SK-MEL-5 (cell line): Measurements from ENCODE around the gene TCEAL5. TPM values are rescaled to one million over a fixed set of nuclear protein-coding genes. Genes with fewer than 3 reads are reported as not detected.
A peak's percentile ranks its signal among the peaks of the same experiment; 100 is the strongest.
"Not testable (repeated sequence)": the region's sequence is repeated elsewhere in the genome, so short reads cannot be mapped to it uniquely, and the experiment has no call there.

Experiments
- DNase-seq: peaks from one replicate; pipeline ENCODE4 v3.0.0-alpha.2; 2016; ENCODE audit warnings: low read depth, low spot score
- in situ Hi-C: cut with HindIII; loops from 2 replicates; pipeline ENCODE4 v1.10.0; 2016; ENCODE audit warnings: low sequenced_read_pairs, high pct_unique_total_duplicates, low pct_unique_long_range_greater_than_20kb
- total RNA-seq: library from RNA; depleted of rRNA; stranded (reverse); fragments of >200 nt; shearing (Covaris generic); gene quantifications from 2 replicates; pipeline ENCODE4 v1.2.3, GENCODE V29; 2014; rRNA removed

TCEAL5 gene
- total RNA-seq, 1 experiment from 2014 or later: not detected

DNA sequence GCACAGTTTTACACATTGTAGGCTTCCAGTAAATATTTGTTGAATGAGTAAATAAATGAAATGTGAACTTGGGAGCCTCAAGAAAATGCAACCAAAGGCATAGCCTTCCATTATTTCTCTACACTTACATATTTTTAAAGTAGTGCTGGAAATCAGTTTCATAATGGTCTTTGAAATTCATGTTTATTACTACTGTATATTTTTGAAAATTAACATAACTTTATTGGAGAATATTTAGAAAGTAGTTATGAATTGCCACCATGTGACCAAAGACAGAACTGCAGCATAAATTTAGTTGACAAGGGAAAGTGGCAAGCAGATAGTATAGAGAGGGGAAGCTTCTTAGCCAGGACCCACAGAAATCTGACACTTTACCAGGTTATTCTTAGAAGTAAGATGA lies 28.0 kb downstream of the TCEAL5 start:
- in situ Hi-C loops: no loop called here
- peak; percentile 48 for DNase-seq

DNA sequence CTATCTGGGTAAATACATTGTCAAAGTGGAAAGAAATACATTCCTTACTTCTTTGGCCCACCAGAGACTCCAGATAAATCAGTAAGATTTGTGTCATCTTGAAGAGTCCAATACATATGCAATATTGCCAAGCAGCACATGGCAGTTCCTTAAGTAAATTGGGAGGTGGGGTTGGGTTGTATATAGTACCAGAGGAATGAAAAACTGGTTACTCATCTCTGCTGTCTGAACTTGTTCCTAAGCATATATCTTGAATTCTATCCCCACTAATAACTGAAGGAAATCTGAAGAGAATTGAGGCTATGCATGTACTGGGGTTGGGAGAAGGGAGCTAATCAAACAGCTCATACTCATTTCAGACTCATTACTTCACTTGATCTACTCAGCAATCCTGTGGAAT lies 36.4 kb downstream of the TCEAL5 start:
- DNase-seq: no peak
- in situ Hi-C loops: no loop called here

DNA sequence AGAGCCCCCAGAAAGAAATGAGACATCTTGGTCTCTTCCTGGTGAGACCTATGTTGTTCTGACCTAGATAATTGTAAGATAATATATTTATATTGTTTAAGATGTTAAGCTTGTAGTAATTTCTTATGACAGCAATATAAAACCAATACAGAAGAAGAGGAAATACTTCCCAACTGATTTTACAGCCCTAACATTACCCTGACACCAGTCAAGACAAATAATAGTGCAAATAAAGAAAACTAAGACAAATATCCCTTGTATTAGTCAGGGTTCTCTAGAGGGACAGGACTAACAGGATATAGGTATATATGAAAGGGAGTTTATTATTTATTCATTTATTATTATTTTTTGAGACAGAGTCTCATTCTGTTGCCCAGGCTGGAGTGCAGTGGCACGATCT lies 40.3 kb downstream of the TCEAL5 start:
- in situ Hi-C loops: no loop called here
- DNase-seq: no peak

DNA sequence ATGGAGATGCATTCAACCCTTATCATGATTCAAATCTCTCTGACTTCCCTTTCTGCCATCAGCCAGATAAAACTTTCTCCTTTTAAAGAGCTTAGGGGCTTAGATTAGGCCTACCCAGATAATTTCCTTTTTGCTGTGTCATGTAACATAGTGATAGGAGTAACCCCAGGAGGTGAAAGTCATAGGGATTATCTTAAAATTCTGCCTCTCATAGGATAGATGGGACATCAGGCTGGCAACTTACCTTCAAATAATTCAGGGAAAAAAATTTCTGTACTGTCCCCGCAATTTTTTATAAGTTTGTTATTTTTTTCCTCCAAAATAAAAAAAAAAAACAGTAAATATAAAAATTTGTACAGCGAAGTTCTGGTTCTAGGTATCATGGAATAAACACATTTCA lies 40.9 kb downstream of the TCEAL5 start:
- DNase-seq, in situ Hi-C loops: not testable (repeated sequence)

DNA sequence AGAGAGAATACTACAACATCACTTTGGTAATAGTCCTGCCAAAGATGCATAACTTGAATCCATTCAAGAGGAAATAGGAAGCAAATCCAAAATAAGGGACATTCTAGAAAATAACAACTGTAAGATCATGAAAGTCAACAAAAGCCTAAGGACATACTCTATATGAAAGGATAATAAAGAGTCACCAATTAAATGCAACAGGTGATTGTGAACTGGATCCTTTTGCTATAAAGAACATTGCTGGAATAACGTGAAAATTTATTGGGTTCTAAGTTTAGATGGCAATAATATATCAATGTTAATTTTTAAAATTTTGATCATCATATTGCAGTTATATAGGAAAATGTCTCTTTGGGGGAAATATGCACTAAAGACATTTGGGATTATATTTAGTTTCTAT lies 41.7 kb downstream of the TCEAL5 start:
- in situ Hi-C loops: no loop called here
- DNase-seq: no peak

DNA sequence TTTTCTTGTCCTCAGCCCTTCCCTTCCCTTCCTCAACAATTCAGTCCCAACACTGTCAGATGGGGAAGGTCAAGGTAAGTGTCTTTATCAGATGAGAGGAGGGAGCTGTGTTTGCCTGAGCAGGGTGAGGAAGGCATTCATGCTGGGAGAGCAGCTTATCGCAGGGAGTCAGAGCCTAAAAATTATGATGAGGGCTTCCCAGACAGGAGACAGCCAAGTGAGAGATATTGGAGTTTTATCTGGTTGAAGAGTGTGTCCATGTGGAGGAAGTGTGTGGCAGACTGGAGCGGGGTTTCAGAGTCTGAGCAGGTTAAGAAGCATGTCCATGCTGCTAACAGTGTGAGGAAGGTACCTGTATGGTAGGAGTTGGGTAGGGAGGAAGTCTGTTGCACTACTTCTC lies 43.3 kb downstream of the TCEAL5 start:
- no peak for DNase-seq
- in situ Hi-C loops: no loop called here

DNA sequence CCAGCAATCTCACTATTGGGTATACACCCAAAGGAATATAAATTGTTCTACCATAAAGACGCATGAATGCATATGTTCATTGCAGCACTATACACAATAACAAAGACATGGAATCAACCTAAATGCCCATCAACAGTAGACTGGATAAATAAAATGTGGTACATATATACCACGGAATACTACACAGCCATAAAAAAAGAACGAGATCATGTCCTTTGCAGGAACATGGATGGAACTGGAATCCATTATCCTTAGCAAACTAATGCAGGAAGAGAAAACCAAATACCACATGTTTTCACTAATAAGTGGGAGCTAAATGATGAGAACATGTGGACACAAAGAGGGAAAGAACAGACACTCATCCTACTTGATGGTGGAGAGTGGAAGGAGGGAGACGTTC lies 50.6 kb downstream of the TCEAL5 start:
- DNase-seq, in situ Hi-C loops: not testable (repeated sequence)

Other genes with a start within 250 kb of the TCEAL5 start
- 5.4 and 7.2 TPM in 2 replicates for gene BEX1, start 212.6 kb downstream of the TCEAL5 start, total RNA-seq
- not detected in 2 replicates for gene NXF3, start 183.6 kb downstream of the TCEAL5 start, total RNA-seq
- gene BEX4, start 61.6 kb downstream of the TCEAL5 start, total RNA-seq: 104 and 110 TPM in 2 replicates
- gene TCEAL8, start 21.6 kb downstream of the TCEAL5 start, total RNA-seq: 174 and 191 TPM in 2 replicates
- gene BEX2, start 34.2 kb upstream of the TCEAL5 start, total RNA-seq: 3.7 and 4.6 TPM in 2 replicates
- not detected in 2 replicates for gene TCEAL7, start 53.5 kb upstream of the TCEAL5 start, total RNA-seq
- gene TCEAL9, start 79.8 kb upstream of the TCEAL5 start, total RNA-seq: 71.7 and 72.0 TPM in 2 replicates
- 269 and 278 TPM in 2 replicates for gene BEX3, start 99.8 kb upstream of the TCEAL5 start, total RNA-seq
- gene RAB40A, start 242.7 kb upstream of the TCEAL5 start, total RNA-seq: 0.05 TPM in 1 of 2 replicates, not detected in the other